HepG2 (cell line): ENCODE results near the gene ATG4B. TPM values are rescaled to one million over a fixed set of nuclear protein-coding genes. Genes with fewer than 3 reads are reported as not detected.
A peak's percentile ranks its signal among the peaks of the same experiment; 100 is the strongest.

Source experiments
- CBFB ChIP-seq: sonication (generic); formaldehyde crosslinking; IDR thresholded peaks from 2 replicates; pipeline ENCODE4 v1.4.0; 2020; ENCODE audit warnings: missing genetic modification reagents
- CREBL2 ChIP-seq: sonication (generic); formaldehyde crosslinking; IDR thresholded peaks from 2 replicates; pipeline ENCODE4 v1.8.1; 2023; ENCODE audit warnings: missing genetic modification reagents, mild to moderate bottlenecking, borderline replicate concordance
- JARID2 ChIP-seq: sonication (generic); formaldehyde crosslinking; IDR thresholded peaks from 2 replicates; pipeline ENCODE4 v1.8.1; 2023; ENCODE audit warnings: missing genetic modification reagents, inconsistent platforms; ENCODE audit not compliant: insufficient replicate concordance
- MXD3 ChIP-seq: IDR thresholded peaks from 2 replicates; pipeline ENCODE4 v1.6.1; 2016; ENCODE audit warnings: mild to moderate bottlenecking, missing biosample characterization, missing genetic modification reagents
- NFIC ChIP-seq: IDR thresholded peaks from 2 replicates; pipeline ENCODE4 v1.6.1; 2012; ENCODE audit warnings: mild to moderate bottlenecking, low read length, inconsistent platforms
- NFYB ChIP-seq: sonication (generic); formaldehyde crosslinking; IDR thresholded peaks from 2 replicates; pipeline ENCODE4 v1.4.0; 2020; ENCODE audit warnings: missing genetic modification reagents
- SMARCE1 ChIP-seq: fragments of 450-650 bp; IDR thresholded peaks from 2 replicates; pipeline ENCODE4 v1.6.1; 2017; ENCODE audit warnings: borderline replicate concordance
- SRSF4 ChIP-seq: fragments of 200-400 bp; formaldehyde crosslinking; IDR thresholded peaks from one replicate; pipeline ENCODE4 v1.6.1; 2018; ENCODE audit warnings: mild to moderate bottlenecking, low read depth, low read length, moderate library complexity; ENCODE audit not compliant: poor library complexity, severe bottlenecking
- TSC22D2 ChIP-seq: sonication (generic); formaldehyde crosslinking; IDR thresholded peaks from 2 replicates; pipeline ENCODE4 v1.5.1; 2020; ENCODE audit warnings: missing genetic modification reagents, mild to moderate bottlenecking, borderline replicate concordance
- XBP1 ChIP-seq: sonication (generic); formaldehyde crosslinking; IDR thresholded peaks from 2 replicates; pipeline ENCODE4 v1.5.0; 2020; ENCODE audit warnings: missing genetic modification reagents
- YY1 ChIP-seq: IDR thresholded peaks from 2 replicates; pipeline ENCODE4 v1.6.1; 2011; ENCODE audit warnings: low read length, low read depth, moderate library complexity, mild to moderate bottlenecking; ENCODE audit not compliant: insufficient read depth, insufficient replicate concordance
- ZBTB34 ChIP-seq: sonication (generic); formaldehyde crosslinking; IDR thresholded peaks from 2 replicates; pipeline ENCODE4 v1.8.0; 2022; ENCODE audit warnings: mild to moderate bottlenecking, missing genetic modification reagents
- ZNF333 ChIP-seq: sonication (generic); formaldehyde crosslinking; IDR thresholded peaks from 2 replicates; pipeline ENCODE4 v1.4.0; 2020; ENCODE audit warnings: mild to moderate bottlenecking, missing genetic modification reagents, borderline replicate concordance
- ZNF501 ChIP-seq: sonication (generic); formaldehyde crosslinking; IDR thresholded peaks from 2 replicates; pipeline ENCODE4 v1.5.1; 2020; ENCODE audit warnings: mild to moderate bottlenecking, moderate library complexity, missing genetic modification reagents
- ZNF512B ChIP-seq: sonication (generic); formaldehyde crosslinking; IDR thresholded peaks from 2 replicates; pipeline ENCODE4 v1.5.1; 2020; ENCODE audit warnings: missing genetic modification reagents, mild to moderate bottlenecking, borderline replicate concordance
- ZNF646 ChIP-seq: sonication (generic); formaldehyde crosslinking; IDR thresholded peaks from 2 replicates; pipeline ENCODE4 v1.9.0; 2021; ENCODE audit warnings: mild to moderate bottlenecking, missing genetic modification reagents
- polyA plus RNA-seq, 8 experiments: library from polyadenylated mRNA; depleted of rRNA in 3 of 8; stranded (reverse) in 7 of 8; unstranded in 1 of 8; fragments of >200 nt; fragmentation: Illumina TruSeq in 4 of 8; extraction: Trizol in 4 of 8; gene quantifications; 2 replicates each; pipeline versions ENCODE4 v1.2.1 to v1.2.3, GENCODE V29; 2011 to 2016; ENCODE audit warnings: low read depth in 4 of 8, missing spikeins in 1 of 8, mixed read lengths in 1 of 8; ENCODE audit not compliant: insufficient read depth in 1 of 8
- total RNA-seq, 5 experiments: library from RNA; depleted of rRNA; stranded (reverse); fragments of >200 nt; fragmentation: Illumina TruSeq; extraction: Trizol; gene quantifications; 2 replicates each; pipeline ENCODE4 v1.2.3, GENCODE V29; 2016; ENCODE audit warnings: low read depth in 1 of 5

ATG4B gene
- total and polyA plus RNA-seq, 2 of the 13 experiments (the other 11 are each of a cell fraction or from before 2014, with no cell fraction given), result 95.5 to 239 TPM

GRCh38 chr2:241702155-241703031 lies 64.9 kb downstream of the ATG4B start (continued):
- TF ChIP-seq SRSF4, result no peak
- 0 out of 2 replicates have a peak, but pooled peaks have one; percentile 11 for TF ChIP-seq NFYB (CRISPR knock-in tag)
- TF ChIP-seq ZNF512B (CRISPR knock-in tag), result no peak
- no peak for TF ChIP-seq CBFB
- peak; percentile 97 for TF ChIP-seq ZNF501 (CRISPR knock-in tag)
- no peak for TF ChIP-seq NFIC
- TF ChIP-seq ZBTB34 (CRISPR knock-in tag), result peak; percentile 73; the same call in 1 of the 2 replicates
- TF ChIP-seq CREBL2 (CRISPR knock-in tag), result peak; percentile 2; the same call in 1 of the 2 replicates
- no peak for TF ChIP-seq SMARCE1
- TF ChIP-seq TSC22D2 (CRISPR knock-in tag), result no peak
- no peak for TF ChIP-seq ZNF333 (CRISPR knock-in tag)
- peak; percentile 44 for TF ChIP-seq YY1
- TF ChIP-seq ZNF646, result no peak
- TF ChIP-seq XBP1 (CRISPR knock-in tag), result no peak
- TF ChIP-seq JARID2, result no peak
- no peak for TF ChIP-seq MXD3
